HUES48 (cell line): ENCODE data around the gene RFC1.
"Not testable (repeated sequence)": the region's sequence is repeated elsewhere in the genome, so short reads cannot be mapped to it uniquely, and the experiment has no call there.

ENCODE experiments used
- H3K27ac ChIP-seq: one replicate; pipeline ENCODE4 v1.7.0; 2013; ENCODE audit warnings: low read depth, low read length, inconsistent platforms
- H3K27me3 ChIP-seq: 2 replicates; pipeline ENCODE4 v1.6.1; 2013; ENCODE audit warnings: mild to moderate bottlenecking, low read length; ENCODE audit not compliant: control insufficient read depth, insufficient read depth
- H3K36me3 ChIP-seq: 2 replicates; pipeline ENCODE4 v1.6.1; 2013; ENCODE audit warnings: low read length; ENCODE audit not compliant: control insufficient read depth, insufficient read depth
- H3K4me1 ChIP-seq: 2 replicates; pipeline ENCODE4 v1.6.1; 2013; ENCODE audit warnings: mild to moderate bottlenecking, low read length; ENCODE audit not compliant: control insufficient read depth, insufficient read depth
- H3K4me3 ChIP-seq: 2 replicates; pipeline ENCODE4 v1.5.1; 2013; ENCODE audit warnings: mild to moderate bottlenecking, low read depth, low read length
- H3K9ac ChIP-seq: 2 replicates; pipeline ENCODE4 v1.6.1; 2013; ENCODE audit warnings: mild to moderate bottlenecking, low read depth, low read length, moderate library complexity
- H3K9me3 ChIP-seq: 2 replicates; pipeline ENCODE4 v1.6.1; 2013; ENCODE audit warnings: low read length; ENCODE audit not compliant: control insufficient read depth, insufficient read depth

Gene RFC1

DNA sequence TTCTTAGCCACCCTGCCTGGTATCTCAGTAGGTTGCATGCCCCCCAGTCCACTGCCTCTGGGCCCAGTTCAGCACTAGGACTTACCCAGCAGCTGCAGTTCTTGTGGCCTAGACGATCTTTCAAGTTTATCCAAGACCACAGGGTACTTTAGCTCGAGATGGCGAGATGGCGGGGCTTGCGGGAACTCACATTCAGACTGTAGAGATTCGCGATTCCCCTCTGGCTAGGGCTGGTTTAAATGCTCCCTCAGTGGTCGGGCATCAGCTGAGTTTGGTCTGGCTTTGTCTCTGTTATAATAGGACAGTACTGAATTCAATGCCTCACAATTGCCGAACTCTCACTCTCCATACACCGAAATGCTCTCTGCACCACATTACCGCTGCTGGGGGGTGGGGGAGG lies 18.4 kb upstream of the RFC1 start:
- Histone ChIP-seq H3K27ac (no peak overlapping the region), H3K36me3 (no peaks in the 10 kb centered on the region), H3K9me3 (no peaks in the 10 kb centered on the region), H3K9ac (no peak overlapping the region), H3K4me1 (peaks cover 4% of the 10 kb centered on the region), H3K27me3 (no peaks in the 10 kb centered on the region), H3K4me3 (no peak overlapping the region)

DNA sequence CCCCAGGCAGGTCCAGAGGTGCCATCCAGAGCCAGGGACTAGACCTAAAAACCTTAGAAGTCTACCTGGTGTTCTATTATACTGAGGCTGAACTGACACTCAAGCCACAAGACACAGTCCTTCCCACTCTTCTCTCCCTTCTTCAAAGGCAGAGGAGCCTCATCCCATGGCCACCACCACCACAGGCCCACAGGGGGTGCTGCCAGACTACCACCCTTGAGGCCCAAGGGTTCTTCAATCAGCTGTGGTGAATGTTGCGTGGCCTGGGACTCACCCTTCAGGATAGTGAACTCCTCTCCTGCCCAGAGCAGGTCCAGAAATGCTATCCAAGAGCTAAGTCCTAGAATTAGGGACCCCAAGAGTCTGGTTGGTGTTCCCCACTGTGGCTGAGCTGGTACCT lies 17.5 kb upstream of the RFC1 start:
- Histone ChIP-seq H3K4me3 (no peak overlapping the region), H3K27me3 (no peaks in the 10 kb centered on the region), H3K4me1 (peaks cover 4% of the 10 kb centered on the region)

DNA sequence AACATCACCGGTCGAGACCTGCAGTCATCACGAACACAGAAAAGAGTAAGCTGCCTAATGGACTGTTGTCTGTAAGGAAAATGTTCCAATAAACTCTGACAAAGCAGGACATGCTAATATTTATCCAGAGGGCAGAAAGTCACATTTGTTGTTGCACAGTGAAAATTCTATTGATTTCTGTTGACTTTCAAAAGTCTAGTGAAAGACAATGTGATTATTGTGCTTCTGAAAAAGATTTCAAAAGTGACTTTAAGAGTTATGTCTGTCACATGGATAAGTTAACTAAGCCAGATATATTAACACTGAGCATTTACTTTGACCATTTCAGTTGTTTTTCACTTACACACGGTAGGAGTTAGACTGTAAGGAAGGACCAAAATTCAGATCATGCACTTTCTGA lies 9.3 kb upstream of the RFC1 start:
- H3K36me3 ChIP-seq = no peaks in the 10 kb centered on the region
- no peak overlapping the region for H3K27ac ChIP-seq
- H3K4me1 ChIP-seq = no peaks in the 10 kb centered on the region
- H3K9ac ChIP-seq = no peak overlapping the region
- H3K4me3 ChIP-seq = no peak overlapping the region
- peaks cover 9% of the 10 kb centered on the region; the same call in 1 of the 2 replicates for H3K9me3 ChIP-seq
- H3K27me3 ChIP-seq = no peaks in the 10 kb centered on the region

More for the DNA sequence above, 17.5 kb upstream of the RFC1 start:
- no peaks in the 10 kb centered on the region for H3K36me3 ChIP-seq
- H3K9ac ChIP-seq = no peak overlapping the region
- H3K9me3 ChIP-seq = no peaks in the 10 kb centered on the region
- no peak overlapping the region for H3K27ac ChIP-seq

DNA sequence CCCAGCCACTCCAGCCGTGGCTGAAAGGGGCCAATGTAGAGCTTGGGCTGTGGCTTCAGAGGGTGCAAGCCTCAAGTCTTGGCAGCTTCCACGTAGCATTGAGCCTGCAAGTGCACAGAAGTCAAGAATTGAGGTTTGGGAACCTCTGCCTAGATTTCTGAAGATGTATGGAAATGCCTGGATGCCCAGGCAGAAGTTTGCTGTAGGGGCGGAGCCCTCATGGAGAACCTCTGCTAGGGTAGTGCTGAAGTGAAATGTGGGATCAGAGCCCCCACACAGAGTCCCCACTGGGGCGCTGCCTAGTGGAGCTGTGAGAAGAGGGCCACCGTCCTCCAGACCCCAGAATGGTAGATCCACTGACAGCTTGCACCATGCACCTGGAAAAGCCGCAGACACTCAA lies 5.0 kb upstream of the RFC1 start:
- not testable (repeated sequence) for H3K9me3 ChIP-seq, H3K9ac ChIP-seq, H3K4me3 ChIP-seq, H3K4me1 ChIP-seq, H3K27ac ChIP-seq, H3K36me3 ChIP-seq
- peaks cover 11% of the 10 kb centered on the region for H3K27me3 ChIP-seq

DNA sequence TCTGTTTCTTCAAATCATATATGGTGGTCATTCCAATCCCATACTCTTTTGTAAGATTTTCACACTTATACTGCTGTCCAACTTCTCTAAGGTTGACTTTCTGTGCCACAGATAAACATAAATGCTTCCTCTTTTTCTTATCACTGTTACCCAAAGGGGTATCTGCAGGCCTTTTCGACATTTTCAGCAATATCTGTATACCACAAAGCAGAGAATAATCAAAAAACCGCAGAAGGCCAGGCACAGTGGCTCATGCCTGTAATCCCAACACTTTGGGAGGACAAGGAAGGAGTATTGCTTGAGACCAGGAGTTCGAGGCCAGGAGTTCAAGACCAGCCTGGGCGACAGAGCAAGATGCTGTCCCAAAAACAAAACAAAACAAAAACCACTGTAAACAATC lies 3.1 kb upstream of the RFC1 start:
- Histone ChIP-seq H3K27ac (no peak overlapping the region), H3K9ac (no peak overlapping the region), H3K4me1 (peaks cover 4% of the 10 kb centered on the region; the same call in 1 of the 2 replicates), H3K4me3 (no peak overlapping the region), H3K27me3 (peaks cover 11% of the 10 kb centered on the region), H3K36me3 (no peaks in the 10 kb centered on the region), H3K9me3 (peaks cover 9% of the 10 kb centered on the region; the same call in 1 of the 2 replicates)

DNA sequence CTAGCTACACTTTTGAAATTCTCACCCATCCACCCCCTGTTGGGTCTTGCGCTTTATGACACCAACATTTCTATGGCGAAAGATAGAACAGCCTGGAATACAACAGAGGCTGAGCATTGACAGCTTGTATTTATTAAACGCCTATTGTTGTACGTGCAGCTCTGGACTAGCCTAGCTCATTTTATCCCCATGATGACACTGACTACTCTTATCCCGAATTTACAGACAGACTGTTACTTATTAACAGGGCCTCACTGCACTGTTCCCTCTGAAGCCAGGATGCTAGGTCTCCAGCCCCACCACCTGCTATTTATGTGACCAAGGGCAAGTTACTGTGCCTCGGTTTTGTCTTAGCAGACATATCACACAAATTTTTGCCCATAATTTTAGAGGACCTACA lies 1.0 kb upstream of the RFC1 start:
- Histone ChIP-seq H3K4me3 (no peak overlapping the region), H3K27ac (no peak overlapping the region), H3K9ac (no peak overlapping the region), H3K9me3 (peaks cover 6% of the 10 kb centered on the region; the same call in 1 of the 2 replicates), H3K4me1 (peaks cover 4% of the 10 kb centered on the region; the same call in 1 of the 2 replicates), H3K27me3 (peaks cover 11% of the 10 kb centered on the region), H3K36me3 (no peaks in the 10 kb centered on the region)

DNA sequence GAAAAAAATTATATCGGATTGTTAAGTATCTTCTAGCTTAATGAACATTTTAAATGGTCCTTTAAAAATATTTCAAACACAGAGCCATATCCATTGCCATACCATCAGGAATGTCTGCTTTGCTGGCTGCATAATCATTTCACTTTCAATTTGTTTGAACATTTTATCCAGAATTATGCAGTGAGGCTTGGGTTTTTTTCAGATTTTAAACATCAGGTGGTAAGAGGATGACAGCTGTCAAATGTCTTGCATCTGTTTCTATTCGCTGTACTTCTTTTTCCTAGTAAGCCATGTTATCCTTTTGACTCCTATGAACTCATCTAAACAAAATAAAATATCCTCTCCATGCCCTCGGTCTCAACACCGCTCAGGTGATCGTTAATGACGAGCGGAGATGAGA lies 802 bp downstream of the RFC1 start:
- Histone ChIP-seq H3K27me3 (peaks cover 11% of the 10 kb centered on the region), H3K27ac (peak overlapping the region; percentile 94), H3K4me1 (peaks cover 4% of the 10 kb centered on the region; the same call in 1 of the 2 replicates), H3K36me3 (no peaks in the 10 kb centered on the region), H3K9ac (peak overlapping the region; percentile 92), H3K4me3 (peak overlapping the region; percentile 96), H3K9me3 (no peaks in the 10 kb centered on the region)

DNA sequence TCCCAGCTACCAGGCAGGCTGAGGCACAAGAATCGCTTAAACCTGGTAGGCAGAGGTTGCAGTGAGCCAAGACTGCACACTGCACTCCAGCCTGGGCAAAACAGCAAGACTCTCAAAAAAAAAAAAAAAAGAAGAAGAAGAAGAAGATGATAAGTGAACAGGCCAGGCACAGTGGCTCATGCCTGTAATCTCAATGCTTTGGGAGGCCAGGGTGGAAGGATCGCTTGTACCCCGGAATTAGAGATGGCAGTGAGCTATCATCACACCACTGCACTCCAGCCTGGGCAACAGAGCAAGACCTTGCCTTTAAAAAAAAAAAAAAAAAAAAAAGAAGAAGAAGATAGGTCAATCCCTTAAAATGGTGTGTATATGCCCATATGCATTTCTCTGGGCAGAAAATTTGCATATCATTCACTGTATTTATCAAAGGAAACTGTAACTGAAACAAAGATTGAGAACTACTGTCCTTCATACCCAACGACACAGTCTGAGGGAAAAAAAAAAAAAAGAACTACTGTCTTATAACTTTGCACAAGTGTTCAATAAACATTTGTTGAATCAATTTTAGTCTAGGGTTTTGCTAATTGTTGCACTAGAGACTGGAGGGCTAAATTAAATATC lies 2.3 kb downstream of the RFC1 start:
- Histone ChIP-seq H3K4me3 (no peak overlapping the region), H3K27me3 (peaks cover 11% of the 10 kb centered on the region), H3K27ac (no peak overlapping the region), H3K4me1 (peaks cover 4% of the 10 kb centered on the region; the same call in 1 of the 2 replicates), H3K36me3 (no peaks in the 10 kb centered on the region), H3K9ac (no peak overlapping the region), H3K9me3 (no peaks in the 10 kb centered on the region)

DNA sequence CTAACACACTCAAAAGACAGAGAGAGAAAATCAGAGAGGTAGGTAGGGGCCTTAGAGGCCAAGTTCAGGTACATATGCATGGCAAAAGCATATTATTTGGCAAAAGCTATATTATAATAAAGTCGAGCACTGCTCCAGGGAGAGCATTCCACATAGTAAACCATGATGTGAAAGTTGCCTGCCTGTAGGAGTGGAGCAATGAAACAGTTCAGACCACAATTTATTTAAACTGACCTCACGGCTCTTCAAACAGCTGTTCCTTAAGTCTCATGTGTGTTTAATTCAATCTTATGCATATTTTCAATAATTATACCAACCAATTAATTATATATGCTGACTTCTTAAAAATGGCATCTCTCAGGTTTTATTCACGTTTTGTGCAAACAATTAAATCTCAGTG lies 3.3 kb downstream of the RFC1 start:
- no peak overlapping the region for H3K9ac ChIP-seq
- peaks cover 4% of the 10 kb centered on the region; the same call in 1 of the 2 replicates for H3K4me1 ChIP-seq
- H3K4me3 ChIP-seq = no peak overlapping the region

DNA sequence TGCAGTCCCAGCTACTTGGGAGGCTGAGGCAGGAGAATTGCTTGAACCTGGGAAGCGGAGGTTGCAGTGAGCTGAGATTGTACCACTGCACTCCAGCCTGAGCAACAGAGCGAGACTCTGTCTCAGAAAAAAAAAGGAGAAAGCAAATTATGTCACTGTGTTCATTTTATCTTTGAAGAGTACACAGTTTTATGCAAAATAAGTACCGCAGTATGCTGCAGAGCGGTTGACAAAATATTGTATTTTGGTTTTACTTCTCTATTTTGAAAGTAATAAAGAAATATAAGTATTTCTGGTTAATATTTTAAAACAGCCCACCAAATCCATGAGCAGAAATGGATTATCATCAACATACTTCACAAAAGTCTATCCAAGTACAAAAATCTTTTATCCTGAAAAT lies 5.6 kb downstream of the RFC1 start:
- not testable (repeated sequence) for H3K27me3 ChIP-seq, H3K9me3 ChIP-seq, H3K36me3 ChIP-seq, H3K4me3 ChIP-seq, H3K4me1 ChIP-seq, H3K9ac ChIP-seq, H3K27ac ChIP-seq

More for the DNA sequence above, 3.3 kb downstream of the RFC1 start:
- Histone ChIP-seq H3K27me3 (peaks cover 11% of the 10 kb centered on the region), H3K36me3 (no peaks in the 10 kb centered on the region), H3K9me3 (no peaks in the 10 kb centered on the region), H3K27ac (no peak overlapping the region)

DNA sequence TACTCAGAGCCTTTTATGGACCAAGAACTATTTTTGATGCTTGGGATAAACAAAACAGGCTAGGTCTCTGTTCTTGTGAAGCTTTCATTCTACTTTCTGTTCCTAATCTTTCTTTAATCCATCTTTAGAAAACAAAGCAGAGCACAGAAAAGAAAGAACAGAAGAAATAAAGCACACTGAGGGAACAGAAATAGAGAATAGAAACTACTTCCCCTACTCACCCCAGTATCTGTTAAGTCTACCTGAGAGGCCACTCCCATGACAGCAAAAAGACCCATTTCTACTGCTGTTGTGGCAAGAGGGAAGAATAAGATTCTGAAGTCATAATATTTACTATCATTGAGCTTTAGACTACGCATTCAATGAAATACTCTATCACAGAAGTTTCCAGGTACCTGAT lies 9.2 kb downstream of the RFC1 start:
- no peaks in the 10 kb centered on the region for H3K4me1 ChIP-seq
- H3K9ac ChIP-seq = no peak overlapping the region
- H3K27me3 ChIP-seq = no peaks in the 10 kb centered on the region
- H3K27ac ChIP-seq = no peak overlapping the region
- no peak overlapping the region for H3K4me3 ChIP-seq
- H3K9me3 ChIP-seq = no peaks in the 10 kb centered on the region
- H3K36me3 ChIP-seq = no peaks in the 10 kb centered on the region

DNA sequence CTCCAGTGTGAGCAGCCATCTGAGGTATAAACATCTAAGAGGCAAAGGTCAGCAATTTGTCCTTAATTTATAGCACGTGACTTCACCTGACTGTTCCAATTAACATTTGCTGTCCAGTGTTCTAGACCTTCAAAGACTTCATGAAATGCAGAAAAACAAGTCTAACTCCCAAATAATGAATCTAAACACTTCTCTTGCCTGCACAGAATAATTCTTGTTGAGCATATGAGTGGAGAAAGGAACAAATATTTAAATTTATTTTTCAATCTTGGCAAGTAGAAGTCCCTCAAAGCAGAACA lies 12.0 kb downstream of the RFC1 start:
- no peaks in the 10 kb centered on the region for H3K9me3 ChIP-seq
- H3K9ac ChIP-seq = no peak overlapping the region
- H3K27ac ChIP-seq = no peak overlapping the region
- peaks cover 17% of the 10 kb centered on the region for H3K36me3 ChIP-seq
- no peaks in the 10 kb centered on the region for H3K4me1 ChIP-seq
- no peak overlapping the region for H3K4me3 ChIP-seq
- no peaks in the 10 kb centered on the region for H3K27me3 ChIP-seq
